ENCODE results near the gene FBXL15.

The FBXL15 gene

DNA sequence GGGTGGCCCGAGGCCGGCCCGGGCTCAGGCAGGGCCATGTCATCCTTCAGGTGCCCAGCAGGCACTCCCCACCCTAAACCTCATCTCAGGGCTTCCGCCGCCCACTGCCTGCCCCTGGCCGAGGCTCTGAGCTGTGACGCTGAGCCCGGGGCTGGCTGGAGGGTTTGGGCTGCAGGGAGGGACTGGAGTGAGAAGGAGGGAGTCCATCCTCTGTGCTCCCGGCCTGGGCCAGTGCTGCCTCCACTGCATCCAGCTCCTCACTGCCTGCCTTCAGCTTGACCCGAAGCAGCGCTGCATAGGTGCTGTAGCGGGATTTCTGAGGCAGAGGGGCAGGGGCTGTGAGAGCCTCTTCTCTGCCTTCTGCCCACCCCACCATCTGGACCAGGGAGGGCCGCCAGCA lies 17.5 kb upstream of the FBXL15 start:
- TF ChIP-seq FOXM1 (IDR thresholded peaks at IDR 0.05; ENCODE audit: borderline replicate concordance, low read depth) (no peak), TCF12 (IDR thresholded peaks at IDR 0.05; ENCODE audit: low read depth) (no peak), TEAD4 (IDR thresholded peaks at IDR 0.05) (no peak)

DNA sequence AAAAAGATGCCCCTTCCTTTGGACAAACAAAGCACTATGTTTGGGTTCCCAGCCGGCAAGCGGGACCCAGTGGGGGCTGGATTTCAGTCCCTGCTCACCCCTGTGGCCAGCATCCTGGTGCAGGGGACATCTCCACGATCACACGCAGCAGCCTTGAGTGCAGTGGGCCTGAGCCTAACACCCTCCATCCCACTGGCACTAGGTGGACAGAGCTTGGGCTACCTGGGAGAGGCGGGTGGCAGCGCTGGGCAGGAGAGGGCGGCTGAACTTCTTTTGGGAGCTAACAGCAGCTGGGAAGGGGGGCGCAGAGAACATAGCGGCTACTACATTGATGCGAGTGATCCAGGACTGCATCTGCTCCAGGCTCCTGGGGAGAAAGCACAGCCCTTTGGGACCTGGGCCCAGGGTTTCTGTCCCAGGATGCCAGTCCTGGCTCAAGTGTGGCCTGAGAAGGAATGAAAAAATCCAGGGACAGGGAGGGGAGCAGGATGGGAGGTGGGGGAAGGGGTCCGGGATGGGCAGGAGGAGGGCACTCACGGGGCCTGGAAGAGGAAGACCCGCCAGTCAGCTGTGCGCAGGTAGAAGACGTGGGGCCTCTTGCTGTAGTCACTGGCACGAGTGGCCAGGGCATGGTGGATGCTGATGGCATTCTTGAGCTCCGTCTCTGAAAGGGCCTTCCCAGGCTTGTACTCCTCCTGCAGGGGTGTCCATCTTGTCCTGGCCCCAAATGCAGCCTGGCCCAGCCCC lies 16.1 kb upstream of the FBXL15 start:
- TF ChIP-seq, protein P1, sequence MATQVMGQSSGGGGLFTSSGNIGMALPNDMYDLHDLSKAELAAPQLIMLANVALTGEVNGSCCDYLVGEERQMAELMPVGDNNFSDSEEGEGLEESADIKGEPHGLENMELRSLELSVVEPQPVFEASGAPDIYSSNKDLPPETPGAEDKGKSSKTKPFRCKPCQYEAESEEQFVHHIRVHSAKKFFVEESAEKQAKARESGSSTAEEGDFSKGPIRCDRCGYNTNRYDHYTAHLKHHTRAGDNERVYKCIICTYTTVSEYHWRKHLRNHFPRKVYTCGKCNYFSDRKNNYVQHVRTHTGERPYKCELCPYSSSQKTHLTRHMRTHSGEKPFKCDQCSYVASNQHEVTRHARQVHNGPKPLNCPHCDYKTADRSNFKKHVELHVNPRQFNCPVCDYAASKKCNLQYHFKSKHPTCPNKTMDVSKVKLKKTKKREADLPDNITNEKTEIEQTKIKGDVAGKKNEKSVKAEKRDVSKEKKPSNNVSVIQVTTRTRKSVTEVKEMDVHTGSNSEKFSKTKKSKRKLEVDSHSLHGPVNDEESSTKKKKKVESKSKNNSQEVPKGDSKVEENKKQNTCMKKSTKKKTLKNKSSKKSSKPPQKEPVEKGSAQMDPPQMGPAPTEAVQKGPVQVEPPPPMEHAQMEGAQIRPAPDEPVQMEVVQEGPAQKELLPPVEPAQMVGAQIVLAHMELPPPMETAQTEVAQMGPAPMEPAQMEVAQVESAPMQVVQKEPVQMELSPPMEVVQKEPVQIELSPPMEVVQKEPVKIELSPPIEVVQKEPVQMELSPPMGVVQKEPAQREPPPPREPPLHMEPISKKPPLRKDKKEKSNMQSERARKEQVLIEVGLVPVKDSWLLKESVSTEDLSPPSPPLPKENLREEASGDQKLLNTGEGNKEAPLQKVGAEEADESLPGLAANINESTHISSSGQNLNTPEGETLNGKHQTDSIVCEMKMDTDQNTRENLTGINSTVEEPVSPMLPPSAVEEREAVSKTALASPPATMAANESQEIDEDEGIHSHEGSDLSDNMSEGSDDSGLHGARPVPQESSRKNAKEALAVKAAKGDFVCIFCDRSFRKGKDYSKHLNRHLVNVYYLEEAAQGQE (IDR thresholded peaks at IDR 0.05; ENCODE audit: low read depth): no peak
- no peak for TF ChIP-seq EGR1 (IDR thresholded peaks at IDR 0.05)
- TF ChIP-seq, protein P2, sequence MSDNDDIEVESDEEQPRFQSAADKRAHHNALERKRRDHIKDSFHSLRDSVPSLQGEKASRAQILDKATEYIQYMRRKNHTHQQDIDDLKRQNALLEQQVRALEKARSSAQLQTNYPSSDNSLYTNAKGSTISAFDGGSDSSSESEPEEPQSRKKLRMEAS (IDR thresholded peaks at IDR 0.05): no peak
- TF ChIP-seq FOXM1 (IDR thresholded peaks at IDR 0.05; ENCODE audit: borderline replicate concordance, low read depth): no peak
- no peak for TF ChIP-seq EP300 (IDR thresholded peaks at IDR 0.05; ENCODE audit: borderline replicate concordance)
- no peak for TF ChIP-seq NFIC (IDR thresholded peaks at IDR 0.05)
- TF ChIP-seq TEAD4 (IDR thresholded peaks at IDR 0.05): no peak
- no peak for TF ChIP-seq YY1 (IDR thresholded peaks at IDR 0.05; ENCODE audit: low read depth)

DNA sequence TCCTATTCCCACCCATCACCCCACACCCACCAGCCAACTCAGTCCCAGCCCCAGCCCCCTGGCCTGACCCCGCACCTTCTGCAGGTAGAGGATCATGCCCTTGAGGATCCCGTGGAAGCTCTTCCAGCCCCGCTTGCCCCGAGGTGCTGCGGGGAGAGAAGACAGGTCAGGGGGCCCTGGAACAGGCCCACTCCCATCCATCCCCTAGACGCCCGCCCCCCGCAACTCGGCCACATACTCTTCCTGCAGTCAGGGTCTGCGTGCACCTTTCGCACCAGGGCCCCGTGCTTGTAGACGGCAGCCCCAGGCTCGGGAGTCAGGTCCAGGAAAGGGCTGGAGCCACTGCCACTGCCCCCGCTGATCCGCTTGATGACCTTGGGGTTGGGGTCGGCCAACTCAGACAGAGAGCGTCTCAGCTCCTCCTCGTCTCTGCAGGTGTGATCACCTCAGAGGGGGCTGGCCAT lies 15.5 kb upstream of the FBXL15 start:
- TF ChIP-seq YY1 (IDR thresholded peaks at IDR 0.05; ENCODE audit: low read depth) (no peak), TAF1 (IDR thresholded peaks at IDR 0.05; ENCODE audit: low read depth) (no peak), RAD21 (IDR thresholded peaks at IDR 0.05; ENCODE audit: low read depth) (no peak), EGR1 (IDR thresholded peaks at IDR 0.05) (no peak), EP300 (IDR thresholded peaks at IDR 0.05; ENCODE audit: borderline replicate concordance) (no peak), CEBPB (IDR thresholded peaks at IDR 0.05) (no peak), ZBTB7A (IDR thresholded peaks at IDR 0.05; ENCODE audit: low read depth) (no peak), TCF12 (IDR thresholded peaks at IDR 0.05; ENCODE audit: low read depth) (no peak)

DNA sequence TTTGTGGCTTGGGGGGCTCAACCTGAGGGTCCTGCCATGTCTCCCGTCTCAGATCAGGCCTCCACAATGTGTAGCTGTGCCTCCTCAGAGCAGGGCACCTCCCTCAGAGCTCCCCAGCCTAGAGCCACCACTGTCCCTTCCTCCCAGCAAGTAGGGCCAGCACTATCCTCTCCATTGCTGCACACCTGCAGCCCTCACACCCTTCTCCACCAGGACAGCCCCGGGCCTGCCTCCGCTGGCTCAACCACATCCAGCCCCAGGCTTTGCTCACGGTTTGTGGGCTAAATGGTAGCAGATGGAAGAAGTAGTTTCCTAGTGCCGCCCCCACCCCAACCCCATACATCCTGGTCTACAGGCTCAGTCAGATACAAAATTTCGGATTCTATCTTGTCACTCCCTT lies 15.0 kb upstream of the FBXL15 start:
- no peak for TF ChIP-seq ZBTB7A (IDR thresholded peaks at IDR 0.05; ENCODE audit: low read depth)
- TF ChIP-seq, protein P3, sequence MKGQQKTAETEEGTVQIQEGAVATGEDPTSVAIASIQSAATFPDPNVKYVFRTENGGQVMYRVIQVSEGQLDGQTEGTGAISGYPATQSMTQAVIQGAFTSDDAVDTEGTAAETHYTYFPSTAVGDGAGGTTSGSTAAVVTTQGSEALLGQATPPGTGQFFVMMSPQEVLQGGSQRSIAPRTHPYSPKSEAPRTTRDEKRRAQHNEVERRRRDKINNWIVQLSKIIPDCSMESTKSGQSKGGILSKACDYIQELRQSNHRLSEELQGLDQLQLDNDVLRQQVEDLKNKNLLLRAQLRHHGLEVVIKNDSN (IDR thresholded peaks at IDR 0.05): no peak
- TF ChIP-seq EGR1 (IDR thresholded peaks at IDR 0.05): no peak
- no peak for TF ChIP-seq NFIC (IDR thresholded peaks at IDR 0.05)
- TF ChIP-seq RAD21 (IDR thresholded peaks at IDR 0.05; ENCODE audit: low read depth): no peak

DNA sequence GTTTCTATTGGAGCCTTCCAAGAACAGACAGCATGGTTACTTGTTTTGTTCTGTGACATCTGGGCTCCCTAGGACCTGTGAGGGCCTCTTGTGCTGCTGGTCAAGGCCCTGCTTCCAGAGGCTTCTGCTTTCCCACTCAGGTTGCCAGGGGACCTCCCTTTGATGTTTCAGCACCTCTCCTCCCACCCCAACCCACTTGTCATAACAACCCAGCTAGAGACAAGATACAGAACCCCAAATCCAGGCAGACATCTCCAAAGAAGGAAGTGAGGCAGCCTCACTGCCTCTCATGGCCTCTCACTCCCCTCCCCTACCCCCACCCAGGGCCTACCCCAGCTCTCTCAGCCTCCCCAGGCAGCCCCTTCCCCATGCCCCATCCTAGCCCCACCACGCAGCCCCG lies 13.8 kb upstream of the FBXL15 start:
- TF ChIP-seq RAD21 (IDR thresholded peaks at IDR 0.05; ENCODE audit: low read depth) (no peak), CREB1 (IDR thresholded peaks at IDR 0.05; ENCODE audit: low read depth) (no peak), CEBPB (IDR thresholded peaks at IDR 0.05) (no peak), EGR1 (IDR thresholded peaks at IDR 0.05) (no peak), FOXM1 (IDR thresholded peaks at IDR 0.05; ENCODE audit: borderline replicate concordance, low read depth) (no peak), TAF1 (IDR thresholded peaks at IDR 0.05; ENCODE audit: low read depth) (no peak), EP300 (IDR thresholded peaks at IDR 0.05; ENCODE audit: borderline replicate concordance) (no peak)
- TF ChIP-seq, protein P1 (IDR thresholded peaks at IDR 0.05; ENCODE audit: low read depth): no peak
- TF ChIP-seq, protein P2 (IDR thresholded peaks at IDR 0.05): no peak

DNA sequence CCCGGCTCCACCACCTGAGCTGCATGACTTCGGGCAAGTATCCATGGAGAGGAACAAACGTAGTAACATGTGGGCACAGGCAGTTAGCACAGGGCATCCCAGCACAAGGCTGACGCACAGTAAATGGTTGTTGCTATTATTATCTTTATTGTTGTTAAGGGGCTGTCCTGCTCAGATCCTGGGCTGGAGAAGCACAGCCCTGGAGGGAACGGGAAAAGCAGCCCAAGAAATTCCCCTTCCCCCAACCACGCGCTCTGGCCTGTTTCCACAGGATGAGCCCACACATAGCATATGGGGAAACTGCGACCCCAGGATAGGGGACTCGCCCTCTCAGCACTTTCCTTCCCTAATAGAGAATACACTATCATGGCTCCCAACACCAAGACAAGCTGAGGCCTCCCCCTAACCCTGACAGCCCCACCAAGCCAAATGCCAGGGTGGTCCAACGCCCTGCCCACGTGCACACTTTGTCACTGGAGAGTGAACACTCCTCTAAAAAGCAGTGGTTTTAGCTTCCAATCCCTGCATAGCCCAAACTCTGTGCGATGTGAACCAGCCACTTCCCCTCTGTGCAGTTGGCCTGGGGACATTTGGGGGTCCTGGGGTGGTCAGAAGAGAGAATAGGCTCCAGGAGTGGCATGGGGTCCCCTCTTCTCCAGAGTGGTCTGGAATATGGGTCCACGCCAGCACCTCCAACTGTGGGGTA lies 13.1 kb upstream of the FBXL15 start:
- TF ChIP-seq NFIC (IDR thresholded peaks at IDR 0.05): no peak
- TF ChIP-seq FOXM1 (IDR thresholded peaks at IDR 0.05; ENCODE audit: borderline replicate concordance, low read depth): no peak
- no peak for TF ChIP-seq EGR1 (IDR thresholded peaks at IDR 0.05)
- TF ChIP-seq, protein P2 (IDR thresholded peaks at IDR 0.05): no peak
- TF ChIP-seq, protein P1 (IDR thresholded peaks at IDR 0.05; ENCODE audit: low read depth): no peak
- no peak for TF ChIP-seq ZBTB7A (IDR thresholded peaks at IDR 0.05; ENCODE audit: low read depth)
- no peak for TF ChIP-seq RAD21 (IDR thresholded peaks at IDR 0.05; ENCODE audit: low read depth)
- TF ChIP-seq TAF1 (IDR thresholded peaks at IDR 0.05; ENCODE audit: low read depth): no peak
- TF ChIP-seq, protein P3 (IDR thresholded peaks at IDR 0.05): no peak
- no peak for TF ChIP-seq CREB1 (IDR thresholded peaks at IDR 0.05; ENCODE audit: low read depth)
- TF ChIP-seq CEBPB (IDR thresholded peaks at IDR 0.05): no peak
- TF ChIP-seq EP300 (IDR thresholded peaks at IDR 0.05; ENCODE audit: borderline replicate concordance): no peak
- no peak for TF ChIP-seq TCF12 (IDR thresholded peaks at IDR 0.05; ENCODE audit: low read depth)
- TF ChIP-seq YY1 (IDR thresholded peaks at IDR 0.05; ENCODE audit: low read depth): no peak
- TF ChIP-seq TEAD4 (IDR thresholded peaks at IDR 0.05): no peak

Measured in Ishikawa (cell line).